ENCODE results near the gene LRSAM1.

GRCh38 chr9:127490535-127491230, 39.4 kb downstream of the LRSAM1 start:
- TF ChIP-seq, protein P1, sequence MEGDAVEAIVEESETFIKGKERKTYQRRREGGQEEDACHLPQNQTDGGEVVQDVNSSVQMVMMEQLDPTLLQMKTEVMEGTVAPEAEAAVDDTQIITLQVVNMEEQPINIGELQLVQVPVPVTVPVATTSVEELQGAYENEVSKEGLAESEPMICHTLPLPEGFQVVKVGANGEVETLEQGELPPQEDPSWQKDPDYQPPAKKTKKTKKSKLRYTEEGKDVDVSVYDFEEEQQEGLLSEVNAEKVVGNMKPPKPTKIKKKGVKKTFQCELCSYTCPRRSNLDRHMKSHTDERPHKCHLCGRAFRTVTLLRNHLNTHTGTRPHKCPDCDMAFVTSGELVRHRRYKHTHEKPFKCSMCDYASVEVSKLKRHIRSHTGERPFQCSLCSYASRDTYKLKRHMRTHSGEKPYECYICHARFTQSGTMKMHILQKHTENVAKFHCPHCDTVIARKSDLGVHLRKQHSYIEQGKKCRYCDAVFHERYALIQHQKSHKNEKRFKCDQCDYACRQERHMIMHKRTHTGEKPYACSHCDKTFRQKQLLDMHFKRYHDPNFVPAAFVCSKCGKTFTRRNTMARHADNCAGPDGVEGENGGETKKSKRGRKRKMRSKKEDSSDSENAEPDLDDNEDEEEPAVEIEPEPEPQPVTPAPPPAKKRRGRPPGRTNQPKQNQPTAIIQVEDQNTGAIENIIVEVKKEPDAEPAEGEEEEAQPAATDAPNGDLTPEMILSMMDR (IDR thresholded peaks at IDR 0.05; ENCODE audit: borderline replicate concordance, extremely low read depth, low read length, poor library complexity, severe bottlenecking): no peak
- no peak for TF ChIP-seq EZH2 (IDR thresholded peaks at IDR 0.05; ENCODE audit: borderline replicate concordance, low read depth, low read length, severe bottlenecking)

Measured in DND-41 (cell line).